ENCODE measurements around the gene FBN1. TPM values are rescaled to one million over a fixed set of nuclear protein-coding genes. Genes with fewer than 3 reads are reported as not detected.

FBN1 gene
- total RNA-seq: 29.1 and 31.7 TPM in 2 replicates

GRCh38 chr15:48645558-48646330 lies at the start of gene FBN1:
TSS of gene FBN1 (minus strand) at chr15:48645709. CDS start at chr15:48644769, 940 bp downstream.

Other genes starting within 250 kb of the FBN1 start
- 4.2 and 4.4 TPM in 2 replicates for gene CEP152, start 165.4 kb upstream of the FBN1 start, total RNA-seq
- 167 and 202 TPM in 2 replicates for gene EID1, start 232.4 kb upstream of the FBN1 start, total RNA-seq

All from mammary microvascular endothelial cell (primary cell).